H1 (cell line): ENCODE data around the gene NR1H2. TPM values are rescaled to one million over a fixed set of nuclear protein-coding genes. Genes with fewer than 3 reads are reported as not detected.
"Not testable (repeated sequence)": the region's sequence is repeated elsewhere in the genome, so short reads cannot be mapped to it uniquely, and the experiment has no call there.

Experiments used
- CTCF ChIA-PET: fragments of 300-600 bp; sonication (Branson Sonifier 250); formaldehyde crosslinking; loops from one replicate; lab custom pipeline; 2021; ENCODE audit not compliant: partially characterized antibody; lab: Charles Lee
- POLR2A ChIA-PET: fragments of 300-600 bp; sonication (Branson Sonifier 250); formaldehyde crosslinking; loops from one replicate; lab custom pipeline; 2021; ENCODE audit warnings: inconsistent platforms; ENCODE audit not compliant: partially characterized antibody; lab: Charles Lee
- DNase-seq, 2 experiments: peaks; one replicate each; pipeline versions ENCODE4 v3.0.0 to v3.0.0-alpha.2; 2010 to 2022; ENCODE audit warnings: low spot score in 2 of 2, low read depth in 1 of 2, mixed read lengths in 1 of 2
- FAIRE-seq: peaks from 2 replicates; lab custom pipeline; 2011; peaks lifted over from hg19 to GRCh38; lab: Jason Lieb, UNC
- H2AFZ ChIP-seq: 2 replicates; pipeline ENCODE4 v1.8.1; 2012; ENCODE audit warnings: low read length, inconsistent platforms
- H2AK5ac ChIP-seq: 2 replicates; pipeline ENCODE4 v1.6.1; 2013; ENCODE audit warnings: low read depth, low read length
- H2BK120ac ChIP-seq: replicated peaks from 2 replicates; pipeline ENCODE3; 2013; ENCODE audit warnings: low read depth, low read length, inconsistent platforms
- H2BK12ac ChIP-seq: 2 replicates; pipeline ENCODE4 v1.6.1; 2013; ENCODE audit warnings: low read depth, low read length
- H2BK15ac ChIP-seq: 2 replicates; pipeline ENCODE4 v1.6.1; 2013; ENCODE audit warnings: low read length
- H2BK20ac ChIP-seq: 2 replicates; pipeline ENCODE4 v1.6.1; 2013; ENCODE audit warnings: low read length
- H2BK5ac ChIP-seq: 2 replicates; pipeline ENCODE4 v1.6.1; 2013; ENCODE audit warnings: low read depth, low read length
- H3K14ac ChIP-seq: 2 replicates; pipeline ENCODE4 v1.6.1; 2013; ENCODE audit warnings: inconsistent platforms; ENCODE audit not compliant: insufficient read length
- H3K18ac ChIP-seq: 2 replicates; pipeline ENCODE4 v1.6.1; 2013; ENCODE audit warnings: low read length; ENCODE audit errors: extremely low read depth
- H3K23ac ChIP-seq: 2 replicates; pipeline ENCODE4 v1.6.1; 2013; ENCODE audit warnings: inconsistent platforms; ENCODE audit not compliant: insufficient read length
- H3K23me2 ChIP-seq: 2 replicates; pipeline ENCODE4 v1.6.1; 2013; ENCODE audit warnings: low read depth, low read length
- H3K27ac ChIP-seq: 2 replicates; pipeline ENCODE4 v1.6.1; 2011; ENCODE audit warnings: low read depth, low read length, inconsistent platforms
- H3K27me3 ChIP-seq, 4 experiments: replicated peaks in 1 of 4; 1 replicate in 1 of 4; 2 replicates in 3 of 4; pipeline versions ENCODE4 v1.6.1 to v1.8.1; 2011 to 2013; ENCODE audit warnings: low read length in 3 of 4, mild to moderate bottlenecking in 3 of 4, inconsistent platforms in 2 of 4, mixed read lengths in 2 of 4, moderate library complexity in 1 of 4; ENCODE audit not compliant: control insufficient read depth in 3 of 4, insufficient read depth in 3 of 4; ENCODE audit errors: extremely low read depth in 1 of 4
- H3K36me3 ChIP-seq, 4 experiments: 2 replicates each; pipeline versions ENCODE4 v1.6.1 to v1.8.1; 2011 to 2013; ENCODE audit warnings: mild to moderate bottlenecking in 4 of 4, low read length in 3 of 4, moderate library complexity in 2 of 4, control low read depth in 1 of 4, inconsistent platforms in 1 of 4; ENCODE audit not compliant: insufficient read depth in 4 of 4, control insufficient read depth in 2 of 4
- H3K4ac ChIP-seq: replicated peaks from 2 replicates; pipeline ENCODE3; 2013; ENCODE audit warnings: low read length, low read depth, mixed read lengths, inconsistent platforms; ENCODE audit not compliant: insufficient read length
- H3K4me1 ChIP-seq, 4 experiments: replicated peaks in 1 of 4; 1 replicate in 1 of 4; 2 replicates in 3 of 4; pipeline versions ENCODE4 v1.6.1 to v1.8.1; 2011 to 2013; ENCODE audit warnings: low read length in 3 of 4, inconsistent platforms in 2 of 4, mixed read lengths in 1 of 4; ENCODE audit not compliant: insufficient read depth in 4 of 4, control insufficient read depth in 3 of 4
- H3K4me2 ChIP-seq, 2 experiments: 2 replicates each; pipeline versions ENCODE4 v1.6.1 to v1.8.1; 2011 to 2013; ENCODE audit warnings: low read depth in 2 of 2, low read length in 2 of 2, control low read depth in 1 of 2, inconsistent platforms in 1 of 2, mild to moderate bottlenecking in 1 of 2; ENCODE audit not compliant: insufficient read depth in 1 of 2
- H3K4me3 ChIP-seq, 4 experiments: fragments of 200-600, 300-600 bp in 1 of 4; sonication (generic), shearing (Covaris generic), sonication (Bioruptor Twin) in 1 of 4; 2 replicates each; pipeline versions ENCODE4 v1.5.1 to v1.8.1; 2011 to 2016; ENCODE audit warnings: low read length in 4 of 4, low read depth in 3 of 4, control low read depth in 2 of 4, inconsistent platforms in 2 of 4, mild to moderate bottlenecking in 2 of 4, mixed read lengths in 1 of 4, moderate library complexity in 1 of 4; ENCODE audit not compliant: insufficient read depth in 2 of 4; ENCODE audit errors: extremely low read depth in 1 of 4
- H3K56ac ChIP-seq: replicated peaks from 2 replicates; pipeline ENCODE3; 2013; ENCODE audit warnings: low read depth, mild to moderate bottlenecking, mixed read lengths, low read length, inconsistent platforms; ENCODE audit not compliant: insufficient read length
- H3K79me1 ChIP-seq: 2 replicates; pipeline ENCODE4 v1.6.1; 2013; ENCODE audit warnings: low read depth, low read length, control low read depth
- H3K79me2 ChIP-seq, 2 experiments: 2 replicates each; pipeline versions ENCODE4 v1.6.1 to v1.8.1; 2012 to 2013; ENCODE audit warnings: low read length in 2 of 2, mild to moderate bottlenecking in 2 of 2, inconsistent platforms in 1 of 2; ENCODE audit not compliant: insufficient read depth in 2 of 2, control insufficient read depth in 1 of 2
- H3K9ac ChIP-seq, 4 experiments: replicated peaks in 1 of 4; 1 replicate in 1 of 4; 2 replicates in 3 of 4; pipeline versions ENCODE4 v1.6.1 to v1.8.1; 2011 to 2013; ENCODE audit warnings: low read depth in 3 of 4, low read length in 3 of 4, control low read depth in 2 of 4, mild to moderate bottlenecking in 2 of 4, moderate library complexity in 2 of 4, inconsistent platforms in 1 of 4; ENCODE audit errors: extremely low read depth in 1 of 4
- H3K9me3 ChIP-seq, 2 experiments: 2 replicates each; pipeline versions ENCODE4 v1.6.1 to v1.8.1; 2012 to 2013; ENCODE audit warnings: mild to moderate bottlenecking in 2 of 2, moderate library complexity in 2 of 2, control low read depth in 1 of 2, inconsistent platforms in 1 of 2, low read depth in 1 of 2, low read length in 1 of 2, mixed read lengths in 1 of 2; ENCODE audit not compliant: insufficient read depth in 2 of 2
- H4K20me1 ChIP-seq, 2 experiments: replicated peaks in 1 of 2; 2 replicates each; pipeline versions ENCODE3 to v1.8.1; 2011 to 2013; ENCODE audit warnings: inconsistent platforms in 2 of 2, low read length in 2 of 2, mild to moderate bottlenecking in 1 of 2; ENCODE audit not compliant: insufficient read depth in 2 of 2, control insufficient read depth in 1 of 2
- H4K5ac ChIP-seq: 2 replicates; pipeline ENCODE4 v1.6.1; 2013; ENCODE audit warnings: low read length, low read depth, mixed read lengths, inconsistent platforms; ENCODE audit not compliant: insufficient read length
- H4K8ac ChIP-seq: 2 replicates; pipeline ENCODE4 v1.8.0; 2013; ENCODE audit warnings: mild to moderate bottlenecking, moderate library complexity, low read length, inconsistent platforms; ENCODE audit not compliant: insufficient read depth; ENCODE audit errors: extremely low read depth
- H4K91ac ChIP-seq: replicated peaks from 2 replicates; pipeline ENCODE3; 2013; ENCODE audit warnings: low read length, mixed read lengths, inconsistent platforms; ENCODE audit not compliant: insufficient read length
- EGR1 ChIP-seq: IDR thresholded peaks from 2 replicates; pipeline ENCODE4 v1.6.1; 2011; ENCODE audit warnings: low read depth, low read length, borderline replicate concordance
- WGBS, 2 experiments: shearing (Covaris generic) in 1 of 2; methylation state at CpG; one replicate each; pipeline versions ENCODE4 v1.1.6 to v1.1.7; 2013 to 2015; ENCODE audit warnings: low lambda C conversion rate in 2 of 2, mixed read lengths in 2 of 2, inconsistent platforms in 1 of 2, low coverage in 1 of 2, missing lambda C conversion rate in 1 of 2; ENCODE audit not compliant: insufficient replicate concordance in 2 of 2, insufficient coverage in 1 of 2, insufficient read length in 1 of 2; ENCODE audit errors: extremely low coverage in 1 of 2, missing lambda C conversion rate in 1 of 2; 5-methylcytosine and 5-hydroxymethylcytosine counted together
- polyA plus RNA-seq, 7 experiments: library from polyadenylated mRNA; depleted of rRNA in 3 of 7; stranded (reverse) in 5 of 7; unstranded in 2 of 7; fragments of >200 nt in 5 of 7; fragments of 200-250 nt in 2 of 7; gene quantifications; 1 replicate in 5 of 7; 2 replicates in 1 of 7; 4 replicates in 1 of 7; pipeline versions ENCODE4 v1.2.1 to v1.2.3, GENCODE V29; 2011 to 2013; ENCODE audit warnings: missing spikeins in 2 of 7, mixed read lengths in 2 of 7
- total RNA-seq: library from RNA; stranded (reverse); fragmentation: NEBNext Ultra II Directional; extraction: Animal tissue kit (Norgen Biotek cat#: 25700); gene quantifications from 2 replicates; pipeline ENCODE4 v1.2.1, GENCODE V29; 2021

NR1H2 gene
- total and polyA plus RNA-seq, 2 of the 8 experiments (the other 6 are each of a cell fraction or from before 2014, with no cell fraction given) = 40.3 to 47.5 TPM

- no peak for TF ChIP-seq EGR1
- TF ChIP-seq, all 59 proteins: peak for 0
These were observed 11.6 kb downstream of the NR1H2 start (continued) for GRCh38 chr19:50387868-50388245.

GRCh38 chr19:50390295-50390694 lies 14.0 kb downstream of the NR1H2 start:
- H4K5ac ChIP-seq, H3K23me2 ChIP-seq, H3K27me3 ChIP-seq, H2BK12ac ChIP-seq, H2BK15ac ChIP-seq, H2AFZ ChIP-seq, DNase-seq, H4K91ac ChIP-seq, H3K56ac ChIP-seq, H3K14ac ChIP-seq, H2AK5ac ChIP-seq, H3K9ac ChIP-seq, H2BK5ac ChIP-seq, FAIRE-seq, H3K18ac ChIP-seq, H3K4me3 ChIP-seq, H4K8ac ChIP-seq, H3K23ac ChIP-seq, H2BK20ac ChIP-seq, H3K4ac ChIP-seq, H3K4me2 ChIP-seq, H3K27ac ChIP-seq, H2BK120ac ChIP-seq, H3K4me1 ChIP-seq: not testable (repeated sequence)
- ChIA-PET POLR2A (interaction anchor here (1.3 kb wide), 1 partner anchor 9 kb away, joined by 3 read pairs; no protein-coding TSS in a partner anchor), CTCF (interaction anchor here (0.6 kb wide), 1 partner anchor 80 kb away, joined by 3 read pairs; no protein-coding TSS in a partner anchor)
- peaks cover 4 to 14% of the 10 kb centered on the region in 2 experiments; a peak in 2 of 4 replicates for H3K9me3 ChIP-seq
- WGBS, 2 experiments = 97% methylated on average over 3 of the region's 3 CpGs; no CpG with 5 or more reads in 1 of the 2 experiments
- H4K20me1 ChIP-seq = peaks cover 5 to 12% of the 10 kb centered on the region in 2 experiments
- peaks cover 12% of the 10 kb centered on the region for H3K79me1 ChIP-seq
- peaks cover 6 to 28% (median 15%) of the 10 kb centered on the region in 4 experiments; a peak in 7 of 8 replicates for H3K36me3 ChIP-seq
- peaks cover 8 to 60% of the 10 kb centered on the region in 2 experiments; a peak in 3 of 4 replicates for H3K79me2 ChIP-seq
